ENCODE data around the gene SPTLC2.
A peak's percentile ranks its signal among the peaks of the same experiment; 100 is the strongest.

Gene SPTLC2

GRCh38 chr14:77612011-77612620, 4.3 kb downstream of the SPTLC2 start:
- peak; percentile 23 for DNase-seq (ENCODE audit: low read depth)
- no peak overlapping the region for H3K4me3 ChIP-seq (ENCODE audit: low read depth, low read length)
- no peak for TF ChIP-seq CTCF (conservative IDR thresholded peaks at IDR 0.05; ENCODE audit: low read depth, low read length)

- no peak overlapping the region for H3K4me3 ChIP-seq (ENCODE audit: low read depth, low read length)
- TF ChIP-seq CTCF (conservative IDR thresholded peaks at IDR 0.05; ENCODE audit: low read depth, low read length), result no peak
- DNase-seq (ENCODE audit: low read depth), result no peak
Measured at GRCh38 chr14:77610553-77610952, 5.9 kb downstream of the SPTLC2 start.

- DNase-seq (ENCODE audit: low read depth), result no peak
- H3K4me3 ChIP-seq (ENCODE audit: low read depth, low read length), result no peak overlapping the region
- TF ChIP-seq CTCF (conservative IDR thresholded peaks at IDR 0.05; ENCODE audit: low read depth, low read length), result peak; percentile 12
Measured at GRCh38 chr14:77609922-77610321, 6.5 kb downstream of the SPTLC2 start.

GRCh38 chr14:77607741-77608302, 8.6 kb downstream of the SPTLC2 start:
- no peak overlapping the region for H3K4me3 ChIP-seq (ENCODE audit: low read depth, low read length)
- DNase-seq (ENCODE audit: low read depth), result no peak
- no peak for TF ChIP-seq CTCF (conservative IDR thresholded peaks at IDR 0.05; ENCODE audit: low read depth, low read length)

GRCh38 chr14:77605392-77605972, 11.0 kb downstream of the SPTLC2 start:
- no peak for TF ChIP-seq CTCF (conservative IDR thresholded peaks at IDR 0.05; ENCODE audit: low read depth, low read length)
- no peak overlapping the region for H3K4me3 ChIP-seq (ENCODE audit: low read depth, low read length)
- no peak for DNase-seq (ENCODE audit: low read depth)

- no peak for DNase-seq (ENCODE audit: low read depth)
- TF ChIP-seq CTCF (conservative IDR thresholded peaks at IDR 0.05; ENCODE audit: low read depth, low read length), result peak; percentile 11
- H3K4me3 ChIP-seq (ENCODE audit: low read depth, low read length), result no peak overlapping the region
Measured at GRCh38 chr14:77603654-77604255, 12.7 kb downstream of the SPTLC2 start.
